K562 (cell line): ENCODE results near the gene C1QTNF12. TPM values are rescaled to one million over a fixed set of nuclear protein-coding genes. Genes with fewer than 3 reads are reported as not detected.

Source experiments
- ARNT ChIP-seq, 2 experiments: fragments of 450-650 bp; IDR thresholded peaks; 2 replicates each; pipeline ENCODE4 v1.6.1; 2016; ENCODE audit warnings: mild to moderate bottlenecking in 1 of 2
- CCAR2 ChIP-seq: fragments of 200-400 bp; formaldehyde crosslinking; IDR thresholded peaks from 2 replicates; pipeline ENCODE4 v1.6.1; 2017; ENCODE audit warnings: mild to moderate bottlenecking, low read depth, low read length
- MYBL2 ChIP-seq, 2 experiments: fragments of 450-650 bp in 1 of 2; sonication (generic) in 1 of 2; formaldehyde crosslinking in 1 of 2; IDR thresholded peaks; 2 replicates each; pipeline versions ENCODE4 v1.6.1 to v1.8.1; 2017 to 2022; ENCODE audit warnings: borderline replicate concordance in 1 of 2, inconsistent platforms in 1 of 2, low read depth in 1 of 2, mild to moderate bottlenecking in 1 of 2, missing genetic modification reagents in 1 of 2, moderate library complexity in 1 of 2
- NR2C1 ChIP-seq, 2 experiments: fragments of 450-650 bp; IDR thresholded peaks; 2 replicates each; pipeline ENCODE4 v1.6.1; 2017; ENCODE audit warnings: mild to moderate bottlenecking in 2 of 2, antibody characterized with exemption in 1 of 2, inconsistent platforms in 1 of 2, missing compliant biosample characterization in 1 of 2, missing genetic modification characterization in 1 of 2
- OTX1 ChIP-seq: fragments of 450-650 bp; formaldehyde crosslinking; IDR thresholded peaks from 2 replicates; pipeline ENCODE4 v1.4.0; 2022; ENCODE audit warnings: mild to moderate bottlenecking
- SFPQ ChIP-seq: fragments of 200-400 bp; formaldehyde crosslinking; IDR thresholded peaks from 2 replicates; pipeline ENCODE4 v1.6.1; 2017; ENCODE audit warnings: mild to moderate bottlenecking, low read depth, low read length, moderate library complexity
- SIN3A ChIP-seq, 2 experiments: fragments of 150-350 bp in 1 of 2; IDR thresholded peaks; 2 replicates each; pipeline ENCODE4 v1.6.1; 2011 to 2016; ENCODE audit warnings: borderline replicate concordance in 2 of 2, low read depth in 2 of 2, low read length in 2 of 2, mild to moderate bottlenecking in 2 of 2, moderate library complexity in 2 of 2; ENCODE audit not compliant: control insufficient read depth in 1 of 2
- SMARCC2 ChIP-seq: fragments of 450-650 bp; IDR thresholded peaks from 2 replicates; pipeline ENCODE4 v1.6.1; 2017; ENCODE audit warnings: antibody characterized with exemption, moderate library complexity, mild to moderate bottlenecking, low read depth
- U2AF2 ChIP-seq: fragments of 200-400 bp; formaldehyde crosslinking; optimal IDR thresholded peaks from 2 replicates; pipeline ENCODE3; 2017; ENCODE audit warnings: low read depth, mild to moderate bottlenecking, low read length
- ZBTB49 ChIP-seq: sonication (generic); formaldehyde crosslinking; IDR thresholded peaks from 2 replicates; pipeline ENCODE4 v1.8.0; 2022; ENCODE audit warnings: missing genetic modification reagents, mild to moderate bottlenecking, borderline replicate concordance
- ZBTB5 ChIP-seq: fragments of 450-650 bp; IDR thresholded peaks from 2 replicates; pipeline ENCODE4 v1.6.1; 2017; ENCODE audit warnings: antibody characterized with exemption
- ZKSCAN1 ChIP-seq: fragments of 150-350 bp; IDR thresholded peaks from 2 replicates; pipeline ENCODE4 v1.6.1; 2016; ENCODE audit warnings: low read depth, low read length
- ZNF609 ChIP-seq: sonication (generic); formaldehyde crosslinking; IDR thresholded peaks from 2 replicates; pipeline ENCODE4 v1.8.1; 2023; ENCODE audit warnings: missing genetic modification reagents, mild to moderate bottlenecking, borderline replicate concordance
- ZNF644 ChIP-seq: fragments of 200-800 bp; sonication (Bioruptor generic); IDR thresholded peaks from 2 replicates; pipeline ENCODE4 v1.6.1; 2016; ENCODE audit warnings: low read depth, missing genetic modification characterization, missing compliant biosample characterization
- polyA plus RNA-seq, 8 experiments: library from polyadenylated mRNA; depleted of rRNA in 4 of 8; stranded (reverse) in 5 of 8; unstranded in 3 of 8; fragments of >200 nt; fragmentation: Nextera tagmentation in 2 of 8; fragmentation: Illumina TruSeq in 1 of 8; extraction: Ambion mirVana in 2 of 8; extraction: Trizol in 1 of 8; gene quantifications; 2 replicates each; pipeline versions ENCODE4 v1.2.1 to v1.2.3, GENCODE V29; 2011 to 2014; ENCODE audit warnings: inconsistent platforms in 1 of 8, missing spikeins in 1 of 8
- total RNA-seq, 7 experiments: library from RNA; depleted of rRNA in 6 of 7; stranded (reverse); fragments of >200 nt in 6 of 7; fragmentation: Illumina TruSeq in 2 of 7; extraction: Trizol in 2 of 7; gene quantifications; 2 replicates each; pipeline versions ENCODE4 v1.2.1 to v1.2.3, GENCODE V29; 2011 to 2021; ENCODE audit warnings: low replicate concordance in 1 of 7

C1QTNF12 gene
- total and polyA plus RNA-seq, 9 of the 15 experiments (the other 6 are each of a cell fraction or from before 2014, with no cell fraction given), result 0.11 to 4.3 (median 0.93) TPM; not detected in 3

- TF ChIP-seq SFPQ, result no peak
- TF ChIP-seq CCAR2, result no peak
- TF ChIP-seq SIN3A (IDR thresholded peaks at IDR 0.05; ENCODE audit: borderline replicate concordance in 2 of 2, control insufficient read depth in 1 of 2, low read depth in 2 of 2, low read length in 2 of 2), result peak; percentile 53 to 61; a peak in 1 of 4 replicates
- no peak; the same call in 1 of the 2 replicates for TF ChIP-seq SMARCC2
- no peak for TF ChIP-seq ZNF644
- no peak for TF ChIP-seq U2AF2
- TF ChIP-seq OTX1 (CRISPR knock-in tag), result no peak
- no peak for TF ChIP-seq ZBTB5
- TF ChIP-seq ZBTB49 (CRISPR knock-in tag), result no peak
- TF ChIP-seq ZNF609 (CRISPR knock-in tag), result no peak
- no peak for TF ChIP-seq MYBL2 (IDR thresholded peaks at IDR 0.05; ENCODE audit: low read depth)
- no peak for TF ChIP-seq MYBL2 (CRISPR knock-in tag; IDR thresholded peaks at IDR 0.05; ENCODE audit: borderline replicate concordance)
- no peak for TF ChIP-seq ARNT (IDR thresholded peaks at IDR 0.05)
- TF ChIP-seq NR2C1 (IDR thresholded peaks at IDR 0.05), result peak; percentile 97
- TF ChIP-seq NR2C1 (tag; IDR thresholded peaks at IDR 0.05), result peak; percentile 98
- TF ChIP-seq ZKSCAN1, result no peak
Measured at GRCh38 chr1:1273512-1274298, 27.2 kb upstream of the C1QTNF12 start, which contains the start of gene UBE2J2 (continued).
